NT2/D1 (cell line): ENCODE measurements around the gene HOXD10.

Experiments
- DNase-seq: peaks from one replicate; pipeline ENCODE4 v3.0.0-alpha.2; 2011; ENCODE audit warnings: low read depth, low spot score
- H3K27me3 ChIP-seq: 2 replicates; pipeline ENCODE4 v1.6.0; 2011; ENCODE audit warnings: mild to moderate bottlenecking; ENCODE audit not compliant: insufficient read length, insufficient read depth
- H3K36me3 ChIP-seq: 2 replicates; pipeline ENCODE4 v1.6.1; 2011; ENCODE audit warnings: mild to moderate bottlenecking, low read length, mixed read lengths; ENCODE audit not compliant: insufficient read depth, insufficient read length
- H3K4me1 ChIP-seq: 2 replicates; pipeline ENCODE4 v1.5.1; 2011; ENCODE audit not compliant: insufficient read depth, insufficient read length
- H3K4me3 ChIP-seq: 2 replicates; pipeline ENCODE4 v1.5.1; 2011; ENCODE audit warnings: low read depth; ENCODE audit not compliant: insufficient read length
- H3K9ac ChIP-seq: 2 replicates; pipeline ENCODE4 v1.6.0; 2011; ENCODE audit warnings: low read depth; ENCODE audit not compliant: insufficient read length
- H3K9me3 ChIP-seq: 2 replicates; pipeline ENCODE4 v1.5.1; 2011; ENCODE audit warnings: mild to moderate bottlenecking, low read length; ENCODE audit not compliant: insufficient read depth
- SUZ12 ChIP-seq: IDR thresholded peaks from 2 replicates; pipeline ENCODE4 v1.6.1; 2011; ENCODE audit not compliant: insufficient read length, insufficient read depth; ENCODE audit errors: extremely low read depth
- YY1 ChIP-seq: IDR thresholded peaks from 2 replicates; pipeline ENCODE4 v1.6.1; 2011; ENCODE audit not compliant: insufficient read length, insufficient read depth
- ZNF274 ChIP-seq: IDR thresholded peaks from 2 replicates; pipeline ENCODE4 v1.6.1; 2011; ENCODE audit warnings: mild to moderate bottlenecking, low read depth, low read length

HOXD10 gene

GRCh38 chr2:176089843-176090395 lies 26.7 kb upstream of the HOXD10 start:
- H3K27me3 ChIP-seq, result peaks cover 93% of the 10 kb centered on the region
- no peak overlapping the region for H3K9ac ChIP-seq
- peaks cover 6% of the 10 kb centered on the region for H3K4me1 ChIP-seq
- H3K36me3 ChIP-seq, result peaks cover 7% of the 10 kb centered on the region
- H3K4me3 ChIP-seq, result no peak overlapping the region
- H3K9me3 ChIP-seq, result peaks cover 26% of the 10 kb centered on the region; the same call in 1 of the 2 replicates
- no peak for DNase-seq
- TF ChIP-seq YY1, result no peak

GRCh38 chr2:176090862-176091261 lies 25.7 kb upstream of the HOXD10 start:
- no peak overlapping the region for H3K4me3 ChIP-seq
- peaks cover 10% of the 10 kb centered on the region for H3K36me3 ChIP-seq
- H3K9ac ChIP-seq, result no peak overlapping the region
- H3K27me3 ChIP-seq, result peaks cover 93% of the 10 kb centered on the region
- peaks cover 6% of the 10 kb centered on the region for H3K4me1 ChIP-seq
- DNase-seq, result no peak
- H3K9me3 ChIP-seq, result peaks cover 35% of the 10 kb centered on the region; the same call in 1 of the 2 replicates
- TF ChIP-seq YY1, result no peak
- no peak for TF ChIP-seq ZNF274
- TF ChIP-seq SUZ12, result no peak

GRCh38 chr2:176091329-176092258 lies 25.0 kb upstream of the HOXD10 start:
- no peak for DNase-seq

GRCh38 chr2:176092270-176093144 lies 24.1 kb upstream of the HOXD10 start, which contains the start of gene HOXD13:
HOXD13 (plus strand) TSS chr2:176092721; CDS start chr2:176092891, 170 bp downstream.
- Histone ChIP-seq H3K36me3 (peaks cover 10% of the 10 kb centered on the region), H3K27me3 (peaks cover 83% of the 10 kb centered on the region), H3K9me3 (peaks cover 37% of the 10 kb centered on the region; the same call in 1 of the 2 replicates), H3K4me1 (peaks cover 6% of the 10 kb centered on the region), H3K9ac (peak within 1 kb of the TSS; percentile 82), H3K4me3 (peak within 1 kb of the TSS; percentile 77)
- TF ChIP-seq ZNF274 (no peak), SUZ12 (no peak), YY1 (no peak)
- no peak for DNase-seq

More at GRCh38 chr2:176091329-176092258, 25.0 kb upstream of the HOXD10 start:
- Histone ChIP-seq H3K4me1 (peaks cover 6% of the 10 kb centered on the region), H3K27me3 (peaks cover 92% of the 10 kb centered on the region), H3K9me3 (peaks cover 37% of the 10 kb centered on the region; the same call in 1 of the 2 replicates), H3K36me3 (peaks cover 10% of the 10 kb centered on the region), H3K4me3 (no peak overlapping the region), H3K9ac (no peak overlapping the region)
- TF ChIP-seq SUZ12, result no peak
- no peak for TF ChIP-seq ZNF274
- no peak for TF ChIP-seq YY1

GRCh38 chr2:176093145-176093897 lies 23.3 kb upstream of the HOXD10 start:
- Histone ChIP-seq H3K4me1 (peaks cover 6% of the 10 kb centered on the region), H3K27me3 (peaks cover 76% of the 10 kb centered on the region), H3K9me3 (peaks cover 37% of the 10 kb centered on the region; the same call in 1 of the 2 replicates), H3K4me3 (peak overlapping the region; percentile 77), H3K36me3 (peaks cover 10% of the 10 kb centered on the region), H3K9ac (peak overlapping the region; percentile 82)
- no peak for TF ChIP-seq SUZ12
- TF ChIP-seq YY1, result no peak
- no peak for TF ChIP-seq ZNF274
- DNase-seq, result no peak

- peaks cover 39% of the 10 kb centered on the region; the same call in 1 of the 2 replicates for H3K9me3 ChIP-seq
- peaks cover 10% of the 10 kb centered on the region for H3K36me3 ChIP-seq
- peak overlapping the region; percentile 77 for H3K4me3 ChIP-seq
- H3K4me1 ChIP-seq, result peaks cover 6% of the 10 kb centered on the region
- TF ChIP-seq YY1 (no peak), ZNF274 (no peak), SUZ12 (no peak)
- DNase-seq, result no peak
- H3K9ac ChIP-seq, result peak overlapping the region; percentile 82
- peaks cover 76% of the 10 kb centered on the region for H3K27me3 ChIP-seq
Observed at GRCh38 chr2:176093898-176094249, 22.7 kb upstream of the HOXD10 start.
